GDM1 (cell line): ENCODE results near the gene TRIM43.
"Not testable (repeated sequence)": the region's sequence is repeated elsewhere in the genome, so short reads cannot be mapped to it uniquely, and the experiment has no call there.

ENCODE experiments used
- DNase-seq: peaks from one replicate; lab custom pipeline; 2025; lab: John Stamatoyannopoulos, UW

Gene TRIM43

GRCh38 chr2:95591701-95592100 is at the start of gene TRIM43:
Gene TRIM43, plus strand, starts transcription at chr2:95592001. Its CDS starts 2,023 bp downstream, at chr2:95594024.
- DNase-seq, result not testable (repeated sequence)

- no peak for DNase-seq
Observed at GRCh38 chr2:95551055-95551568, 40.7 kb upstream of the TRIM43 start.

- DNase-seq, result no peak
Observed at GRCh38 chr2:95552911-95553310, 38.9 kb upstream of the TRIM43 start.

GRCh38 chr2:95569170-95569569 is 22.6 kb upstream of the TRIM43 start:
- DNase-seq, result no peak

- no peak for DNase-seq
Observed at GRCh38 chr2:95573866-95574265, 17.9 kb upstream of the TRIM43 start.

GRCh38 chr2:95574506-95574905 is 17.3 kb upstream of the TRIM43 start:
- DNase-seq, result no peak

GRCh38 chr2:95575857-95576256 is 15.9 kb upstream of the TRIM43 start:
- no peak for DNase-seq

GRCh38 chr2:95578539-95578938 is 13.3 kb upstream of the TRIM43 start:
- DNase-seq, result no peak

- not testable (repeated sequence) for DNase-seq
Observed at GRCh38 chr2:95583545-95583944, 8.3 kb upstream of the TRIM43 start.

- not testable (repeated sequence) for DNase-seq
Observed at GRCh38 chr2:95584321-95584720, 7.5 kb upstream of the TRIM43 start.

- not testable (repeated sequence) for DNase-seq
Observed at GRCh38 chr2:95589777-95590536, 1.8 kb upstream of the TRIM43 start.

- DNase-seq, result not testable (repeated sequence)
Observed at GRCh38 chr2:95592973-95593372, 1.2 kb downstream of the TRIM43 start.

- DNase-seq, result not testable (repeated sequence)
Observed at GRCh38 chr2:95595012-95595411, 3.2 kb downstream of the TRIM43 start.

GRCh38 chr2:95601301-95601700 is 9.5 kb downstream of the TRIM43 start:
- DNase-seq, result not testable (repeated sequence)

- DNase-seq, result not testable (repeated sequence)
Observed at GRCh38 chr2:95602146-95602545, 10.3 kb downstream of the TRIM43 start.

- not testable (repeated sequence) for DNase-seq
Observed at GRCh38 chr2:95608356-95608755, 16.6 kb downstream of the TRIM43 start.

GRCh38 chr2:95609764-95610163 is 18.0 kb downstream of the TRIM43 start:
- DNase-seq, result not testable (repeated sequence)

- not testable (repeated sequence) for DNase-seq
Observed at GRCh38 chr2:95613048-95613447, 21.2 kb downstream of the TRIM43 start.

GRCh38 chr2:95622728-95623127 is 30.9 kb downstream of the TRIM43 start:
- not testable (repeated sequence) for DNase-seq

- DNase-seq, result not testable (repeated sequence)
Observed at GRCh38 chr2:95630987-95631386, 39.2 kb downstream of the TRIM43 start.

GRCh38 chr2:95633626-95634259 is 41.9 kb downstream of the TRIM43 start:
- not testable (repeated sequence) for DNase-seq

- DNase-seq, result not testable (repeated sequence)
Observed at GRCh38 chr2:95640515-95641288, 48.9 kb downstream of the TRIM43 start.

- not testable (repeated sequence) for DNase-seq
Observed at GRCh38 chr2:95641289-95641575, 49.4 kb downstream of the TRIM43 start.
